Ovary (tissue), 9 donors: ENCODE measurements around the gene TMEM164. TPM values are rescaled to one million over a fixed set of nuclear protein-coding genes. Genes with fewer than 3 reads are reported as not detected.

Experiments used
- DNase-seq, 5 donors: peaks; one replicate each; pipeline ENCODE4 v3.0.0-alpha.2; 2019 to 2020
- H3K27ac ChIP-seq, 2 donors: fragments of 200-600 bp; one replicate each; pipeline versions ENCODE4 v1.5.1 to v1.8.0; 2019 to 2022
- H3K27me3 ChIP-seq: fragments of 200-600 bp; one replicate; pipeline ENCODE4 v1.8.0; 2022
- H3K36me3 ChIP-seq: fragments of 200-600 bp; sonication (generic); one replicate; pipeline ENCODE4 v1.5.1; 2019
- H3K4me1 ChIP-seq: one replicate; pipeline ENCODE4 v1.8.1; 2013; ENCODE audit warnings: mild to moderate bottlenecking, moderate library complexity; ENCODE audit not compliant: insufficient read depth
- H3K4me3 ChIP-seq: fragments of 200-600 bp; sonication (generic); one replicate; pipeline ENCODE4 v1.5.1; 2017
- H3K9me3 ChIP-seq, 2 donors: fragments of 200-600 bp in 1 of 2; sonication (generic) in 1 of 2; one replicate each; pipeline versions ENCODE4 v1.5.1 to v1.8.1; 2013 to 2019; ENCODE audit warnings: mild to moderate bottlenecking in 1 of 2, moderate library complexity in 1 of 2
- EP300 ChIP-seq: sonication (generic); formaldehyde crosslinking; IDR thresholded peaks from one replicate; pipeline ENCODE4 v1.6.1; 2017; ENCODE audit warnings: antibody characterized with exemption
- POLR2A ChIP-seq: fragments of 450-650 bp; IDR thresholded peaks from one replicate; pipeline ENCODE4 v1.6.1; 2017; ENCODE audit warnings: antibody characterized with exemption, mild to moderate bottlenecking, moderate library complexity
- WGBS, 3 donors: extraction: QIAGEN DNeasy Blood & Tissue Kit in 1 of 3; methylation state at CpG; one replicate each; pipeline versions ENCODE4 v1.1.5 to v1.1.7; 2013 to 2017; 5-methylcytosine and 5-hydroxymethylcytosine counted together
- intact Hi-C, 4 donors: fragments of 100-400 bp; cut with DNase I; formaldehyde crosslinking; loops; one replicate each; pipeline versions ENCODE4 v1.11.0 to v1.15.1; 2022 to 2023
- polyA plus RNA-seq, 2 donors: library from polyadenylated mRNA; stranded (reverse); fragments of 200-250 nt in 1 of 2; fragments of 350-450 nt in 1 of 2; fragmentation: Illumina TruSeq in 1 of 2; extraction: RNeasy Lipid Tissue Mini Kit (QIAGEN cat#74804) in 1 of 2; gene quantifications; one replicate each; pipeline ENCODE4 v1.2.3, GENCODE V29; 2013 to 2014
- total RNA-seq, 7 donors: library from RNA; depleted of rRNA in 2 of 7; stranded (reverse); fragments of >200 nt in 2 of 7; fragmentation: NEBNext Ultra II Directional in 3 of 7; extraction: Animal tissue kit (Norgen Biotek cat#: 25700) in 3 of 7; gene quantifications; one replicate each; pipeline versions ENCODE4 v1.1.0 to v1.2.4, GENCODE V29; 2016 to 2023
- TF ChIP-seq, protein P1 (sequence below), 3 donors: fragments of 450-650 bp in 2 of 3; fragments of 200-600 bp in 1 of 3; IDR thresholded peaks; one replicate each; pipeline versions ENCODE4 v1.5.1 to v1.8.0; 2016 to 2022; ENCODE audit warnings: antibody characterized with exemption in 3 of 3, mild to moderate bottlenecking in 1 of 3
- donor health status: DM: no; HTN: no; CAD: no; lungs with moderate emphysema.
- donor health status: DM: no; HTN: no; CAD: no.
- donor health status: Bipolar disorder and iron deficiency.
- donor health status: DM: yes; HTN: yes; CAD: no.
- donor health status: DM: no; HTN: no; CAD: no.
- donor health status: DM: yes; HTN: yes; CAD: no.

TMEM164 gene
- total and polyA plus RNA-seq, 9 donors: 17.5 to 59.4 (median 32.4) TPM

DNA sequence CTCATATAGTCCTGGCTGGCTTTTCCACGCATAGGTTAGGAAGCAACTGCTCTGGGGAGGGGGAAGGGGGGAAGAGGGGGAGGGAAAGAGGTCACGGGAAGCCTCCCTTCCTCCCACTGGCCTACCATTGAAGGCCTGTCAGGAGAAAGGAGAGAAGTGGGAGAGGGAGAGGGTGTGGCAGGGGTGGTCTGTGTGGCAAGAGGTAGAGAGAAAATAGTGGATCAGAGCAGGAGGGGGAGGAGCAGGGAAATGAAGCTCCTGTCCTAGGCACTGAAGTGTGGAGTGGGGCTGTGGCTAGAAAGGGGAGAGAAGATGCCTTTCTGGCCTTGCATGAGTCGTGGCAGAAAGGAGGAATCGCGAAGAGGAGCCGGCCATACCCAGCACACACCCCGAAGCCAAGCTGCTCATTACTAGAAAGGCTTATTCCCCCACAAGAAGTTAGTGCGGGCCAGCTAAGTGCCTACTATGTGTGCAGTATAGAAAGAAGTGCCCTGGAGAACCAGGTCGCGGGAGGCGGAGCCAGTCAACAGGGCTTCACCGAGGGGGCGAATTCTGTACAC, 1.1 kb upstream of the TMEM164 start:
- DNase-seq: no peak
- Histone ChIP-seq H3K9me3 (no peaks in the 10 kb centered on the region), H3K4me1 (no peaks in the 10 kb centered on the region), H3K27ac (peak overlapping the region; percentile 68 to 87), H3K4me3 (peak overlapping the region; percentile 41), H3K27me3 (no peaks in the 10 kb centered on the region), H3K36me3 (no peaks in the 10 kb centered on the region)
- WGBS, 3 donors: 36 to 40% (median 39%) methylated on average over 13 of the region's 13 CpGs
- intact Hi-C loops: no loop called here
- TF ChIP-seq POLR2A (no peak), EP300 (no peak)
- TF ChIP-seq, protein P1, sequence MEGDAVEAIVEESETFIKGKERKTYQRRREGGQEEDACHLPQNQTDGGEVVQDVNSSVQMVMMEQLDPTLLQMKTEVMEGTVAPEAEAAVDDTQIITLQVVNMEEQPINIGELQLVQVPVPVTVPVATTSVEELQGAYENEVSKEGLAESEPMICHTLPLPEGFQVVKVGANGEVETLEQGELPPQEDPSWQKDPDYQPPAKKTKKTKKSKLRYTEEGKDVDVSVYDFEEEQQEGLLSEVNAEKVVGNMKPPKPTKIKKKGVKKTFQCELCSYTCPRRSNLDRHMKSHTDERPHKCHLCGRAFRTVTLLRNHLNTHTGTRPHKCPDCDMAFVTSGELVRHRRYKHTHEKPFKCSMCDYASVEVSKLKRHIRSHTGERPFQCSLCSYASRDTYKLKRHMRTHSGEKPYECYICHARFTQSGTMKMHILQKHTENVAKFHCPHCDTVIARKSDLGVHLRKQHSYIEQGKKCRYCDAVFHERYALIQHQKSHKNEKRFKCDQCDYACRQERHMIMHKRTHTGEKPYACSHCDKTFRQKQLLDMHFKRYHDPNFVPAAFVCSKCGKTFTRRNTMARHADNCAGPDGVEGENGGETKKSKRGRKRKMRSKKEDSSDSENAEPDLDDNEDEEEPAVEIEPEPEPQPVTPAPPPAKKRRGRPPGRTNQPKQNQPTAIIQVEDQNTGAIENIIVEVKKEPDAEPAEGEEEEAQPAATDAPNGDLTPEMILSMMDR (IDR thresholded peaks at IDR 0.05): no peak

DNA sequence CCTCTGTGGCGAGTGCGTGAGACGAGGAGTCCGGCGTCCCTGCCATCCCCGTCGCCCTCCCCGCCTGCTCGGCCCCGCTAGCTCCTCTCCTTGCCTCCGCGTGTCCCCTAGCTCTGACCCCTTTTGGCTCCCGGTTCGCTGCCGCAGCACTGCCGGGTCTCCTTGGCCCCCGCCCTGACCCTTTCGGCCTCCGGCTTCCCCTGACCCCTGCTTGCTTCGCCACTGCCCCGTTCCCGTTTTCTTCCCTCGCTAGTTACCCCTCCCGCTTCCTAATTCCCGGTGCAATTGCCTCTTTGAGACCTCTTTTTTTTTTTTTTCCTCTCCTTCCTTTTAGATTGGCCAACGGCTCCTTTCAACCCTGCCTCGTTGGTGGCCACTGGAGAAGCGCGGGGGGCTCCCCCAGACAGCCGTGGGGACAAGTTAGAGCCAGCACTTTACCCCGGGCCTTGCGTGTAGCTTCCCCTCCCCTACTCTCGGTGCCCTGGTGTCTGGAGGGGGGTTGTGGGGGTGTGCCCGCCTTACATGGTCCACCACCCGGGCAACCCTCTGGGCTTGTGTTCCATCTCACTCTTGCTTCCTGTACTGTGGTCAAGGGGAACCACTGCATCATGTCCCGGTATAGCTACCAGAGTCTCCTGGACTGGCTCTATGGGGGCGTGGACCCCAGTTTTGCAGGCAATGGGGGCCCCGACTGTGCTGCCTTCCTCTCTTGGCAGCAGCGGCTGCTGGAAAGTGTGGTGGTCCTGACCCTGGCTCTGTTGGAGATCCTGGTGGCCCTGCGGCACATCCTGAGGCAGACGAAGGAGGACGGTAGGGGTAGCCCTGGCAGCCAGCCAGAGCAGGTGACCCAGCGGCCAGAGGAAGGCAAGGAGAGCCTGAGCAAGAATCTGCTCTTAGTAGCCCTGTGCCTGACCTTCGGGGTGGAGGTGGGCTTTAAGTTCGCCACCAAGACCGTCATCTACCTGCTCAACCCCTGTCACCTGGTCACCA, 548 bp downstream of the TMEM164 start:
- H3K27ac ChIP-seq: peak overlapping the region; percentile 68 to 87
- H3K4me1 ChIP-seq: no peaks in the 10 kb centered on the region
- peak overlapping the region; percentile 41 for H3K4me3 ChIP-seq
- no peak for TF ChIP-seq EP300
- TF ChIP-seq, protein P1 (IDR thresholded peaks at IDR 0.05): no peak
- no peak for TF ChIP-seq POLR2A
- intact Hi-C loops: no loop called here
- peak; percentile 15 to 56 (median 42) for DNase-seq
- H3K9me3 ChIP-seq: no peaks in the 10 kb centered on the region
- H3K27me3 ChIP-seq: no peaks in the 10 kb centered on the region
- no peaks in the 10 kb centered on the region for H3K36me3 ChIP-seq
- 33 to 41% (median 37%) methylated on average over 46 of the region's 46 CpGs for WGBS, 3 donors

DNA sequence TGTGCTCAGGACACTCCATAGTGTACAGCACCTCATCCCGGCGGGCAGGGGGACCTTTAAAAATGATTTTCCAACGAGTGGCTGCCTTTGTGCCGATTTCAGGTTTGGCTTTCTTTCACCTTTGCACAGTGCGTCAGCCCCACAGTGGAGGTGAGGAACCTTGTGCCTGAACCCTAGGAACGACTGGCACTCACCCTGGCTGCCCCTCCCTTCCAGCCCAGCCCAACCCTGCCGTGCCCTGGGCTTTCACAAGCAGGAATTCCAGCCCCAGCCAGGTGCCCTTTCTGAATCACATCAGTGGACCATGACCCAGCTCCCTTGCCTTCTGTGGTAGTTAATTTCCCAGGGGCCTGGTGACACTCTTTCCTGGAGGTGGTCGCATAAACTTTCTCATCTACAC, 1.3 kb downstream of the TMEM164 start:
- Histone ChIP-seq H3K27ac (peak overlapping the region in 1 of 2 donors; percentile 87), H3K36me3 (no peaks in the 10 kb centered on the region), H3K27me3 (no peaks in the 10 kb centered on the region), H3K4me3 (peak overlapping the region; percentile 41), H3K9me3 (no peaks in the 10 kb centered on the region), H3K4me1 (no peaks in the 10 kb centered on the region)
- 55 to 58% (median 57%) methylated on average over 8 of the region's 8 CpGs for WGBS, 3 donors
- intact Hi-C loops: no loop called here
- TF ChIP-seq, protein P1 (IDR thresholded peaks at IDR 0.05): no peak
- no peak for TF ChIP-seq EP300
- no peak for TF ChIP-seq POLR2A
- DNase-seq: peak in 2 of 5 donors; percentile 22 to 35

DNA sequence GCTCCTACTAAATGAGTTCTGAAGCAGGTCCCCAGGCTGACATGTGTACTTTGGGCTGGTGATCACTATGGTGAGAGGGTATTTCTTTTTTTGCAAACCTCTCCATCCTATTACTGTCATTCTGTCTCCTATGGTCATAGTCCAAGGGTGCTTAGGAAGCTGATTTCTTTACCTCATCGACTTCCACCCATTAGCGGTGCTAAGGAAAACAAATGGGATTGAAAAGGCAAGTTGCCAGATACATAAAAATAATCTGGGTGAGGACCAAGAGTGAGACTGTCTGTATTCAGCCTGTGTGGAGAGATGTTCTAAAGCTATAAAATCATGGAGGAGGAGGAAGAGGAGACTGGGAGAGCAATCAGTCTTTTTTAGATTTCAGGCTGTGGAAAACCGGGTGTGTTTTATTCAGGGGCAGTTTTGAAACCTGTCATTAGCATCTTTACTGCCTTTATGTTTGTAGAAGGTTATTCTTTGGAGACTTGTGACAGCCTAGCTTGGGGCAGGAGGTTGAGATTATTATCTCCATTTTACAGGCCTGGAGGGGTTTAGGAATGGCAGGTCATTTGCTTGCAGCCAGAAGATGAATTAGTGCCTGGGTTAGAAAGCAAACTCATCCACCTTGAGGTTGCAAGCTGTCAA, 1.9 kb downstream of the TMEM164 start:
- WGBS, 3 donors: 33 to 39% (median 34%) methylated on average over 3 of the region's 3 CpGs
- Histone ChIP-seq H3K4me3 (no peak overlapping the region), H3K27ac (no peak overlapping the region), H3K4me1 (no peaks in the 10 kb centered on the region), H3K27me3 (no peaks in the 10 kb centered on the region), H3K36me3 (no peaks in the 10 kb centered on the region), H3K9me3 (no peaks in the 10 kb centered on the region)
- TF ChIP-seq EP300 (no peak), POLR2A (no peak)
- intact Hi-C loops: no loop called here
- DNase-seq: no peak
